Esophagus (tissue), 2 donors: Measurements from ENCODE around the gene FBXL17. TPM values are rescaled to one million over a fixed set of nuclear protein-coding genes. Genes with fewer than 3 reads are reported as not detected.

ENCODE experiments used
- H3K27ac ChIP-seq, 2 donors: one replicate each; pipeline ENCODE4 v1.5.1; 2013; ENCODE audit warnings: low read depth in 2 of 2, mild to moderate bottlenecking in 2 of 2, inconsistent platforms in 1 of 2, low read length in 1 of 2, moderate library complexity in 1 of 2
- H3K27me3 ChIP-seq, 2 donors: one replicate each; pipeline ENCODE4 v1.6.1; 2013; ENCODE audit warnings: low read length in 2 of 2, control low read depth in 1 of 2, mild to moderate bottlenecking in 1 of 2; ENCODE audit not compliant: insufficient read depth in 2 of 2, control insufficient read depth in 1 of 2
- H3K36me3 ChIP-seq, 2 donors: one replicate each; pipeline ENCODE4 v1.6.1; 2013; ENCODE audit warnings: low read length in 1 of 2; ENCODE audit not compliant: control insufficient read depth in 2 of 2, insufficient read depth in 2 of 2
- H3K4me1 ChIP-seq, 2 donors: one replicate each; pipeline ENCODE4 v1.6.1; 2013; ENCODE audit warnings: low read length in 1 of 2; ENCODE audit not compliant: control insufficient read depth in 2 of 2, insufficient read depth in 2 of 2
- H3K4me3 ChIP-seq, 2 donors: one replicate each; pipeline ENCODE4 v1.5.1; 2013; ENCODE audit warnings: low read length in 2 of 2, mild to moderate bottlenecking in 2 of 2, low read depth in 1 of 2, moderate library complexity in 1 of 2
- H3K9me3 ChIP-seq, 2 donors: one replicate each; pipeline ENCODE4 v1.6.1; 2013; ENCODE audit warnings: mild to moderate bottlenecking in 2 of 2, low read depth in 1 of 2, low read length in 1 of 2, moderate library complexity in 1 of 2; ENCODE audit not compliant: control insufficient read depth in 2 of 2, insufficient read depth in 1 of 2
- WGBS, 2 donors: extraction: QIAGEN DNeasy Blood & Tissue Kit; methylation state at CpG; one replicate each; pipeline ENCODE4 v1.1.7; 2013; 5-methylcytosine and 5-hydroxymethylcytosine counted together
- polyA plus RNA-seq, 2 donors: library from polyadenylated mRNA; stranded (reverse); fragments of 200-250 nt; gene quantifications; one replicate each; pipeline ENCODE4 v1.2.3, GENCODE V29; 2013
- donor health status: healthy with polysubstance abuse.
- donor health status: Bipolar disorder and iron deficiency.

FBXL17 gene
- polyA plus RNA-seq, 2 donors, result 3.0 to 5.5 TPM

GRCh38 chr5:107985144-107985543 lies 396.8 kb downstream of the FBXL17 start:
- H3K9me3 ChIP-seq, result no peaks in the 10 kb centered on the region
- H3K36me3 ChIP-seq, result no peaks in the 10 kb centered on the region
- peaks cover 0 to 2% of the 10 kb centered on the region in 2 donors for H3K4me1 ChIP-seq
- H3K27me3 ChIP-seq, result no peaks in the 10 kb centered on the region
- no peak overlapping the region for H3K4me3 ChIP-seq
- H3K27ac ChIP-seq, result no peak overlapping the region

- Histone ChIP-seq H3K4me3 (no peak overlapping the region), H3K4me1 (peaks cover 0 to 2% of the 10 kb centered on the region in 2 donors), H3K9me3 (no peaks in the 10 kb centered on the region), H3K36me3 (no peaks in the 10 kb centered on the region), H3K27ac (no peak overlapping the region), H3K27me3 (no peaks in the 10 kb centered on the region)
- WGBS, 2 donors, result 84% methylated on average over 8 of the region's 8 CpGs
These were observed 399.0 kb downstream of the FBXL17 start for GRCh38 chr5:107982703-107983425.

- no peaks in the 10 kb centered on the region for H3K27me3 ChIP-seq
- H3K4me3 ChIP-seq, result no peak overlapping the region
- no peak overlapping the region for H3K27ac ChIP-seq
- H3K36me3 ChIP-seq, result no peaks in the 10 kb centered on the region
- no peaks in the 10 kb centered on the region for H3K9me3 ChIP-seq
- WGBS, 2 donors, result 93 to 96% methylated on average over 13 of the region's 13 CpGs
- peaks cover 0 to 2% of the 10 kb centered on the region in 2 donors for H3K4me1 ChIP-seq
These were observed 400.8 kb downstream of the FBXL17 start for GRCh38 chr5:107980923-107981692.

GRCh38 chr5:107979900-107980299 lies 402.0 kb downstream of the FBXL17 start:
- H3K9me3 ChIP-seq, result no peaks in the 10 kb centered on the region
- H3K27ac ChIP-seq, result no peak overlapping the region
- no peaks in the 10 kb centered on the region for H3K36me3 ChIP-seq
- H3K4me1 ChIP-seq, result peaks cover 0 to 2% of the 10 kb centered on the region in 2 donors
- H3K27me3 ChIP-seq, result no peaks in the 10 kb centered on the region
- 73 to 86% methylated on average over 2 of the region's 2 CpGs for WGBS, 2 donors
- H3K4me3 ChIP-seq, result no peak overlapping the region

- WGBS, 2 donors, result 86 to 88% methylated on average over 3 of the region's 3 CpGs
These were observed 402.6 kb downstream of the FBXL17 start for GRCh38 chr5:107979291-107979690.

DNA sequence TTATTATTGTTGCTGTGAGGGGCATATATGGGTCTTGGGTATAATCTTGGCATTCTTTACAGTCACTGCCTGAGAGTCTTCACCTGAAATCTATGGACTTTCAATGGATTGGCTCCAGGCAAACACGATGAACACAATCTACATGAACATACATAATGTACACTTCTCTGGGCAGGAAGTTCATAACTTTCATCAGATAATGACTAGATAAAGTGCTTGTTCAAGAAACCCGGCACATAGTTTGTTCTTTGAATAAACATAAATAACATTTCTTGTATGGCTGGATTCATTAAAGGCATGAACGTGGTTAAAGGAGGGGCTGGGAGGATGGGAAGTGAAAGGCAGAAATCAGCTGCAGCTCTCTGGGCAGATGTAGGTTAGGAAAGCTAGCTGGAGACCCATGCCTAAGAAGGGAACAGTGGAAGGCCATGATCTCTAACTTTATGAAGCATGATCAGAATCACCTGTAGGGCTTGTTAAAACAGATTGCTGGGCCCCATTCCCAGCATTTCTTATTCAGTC lies 404.3 kb downstream of the FBXL17 start:
- H3K27ac ChIP-seq, result no peak overlapping the region
- no peaks in the 10 kb centered on the region for H3K36me3 ChIP-seq
- H3K27me3 ChIP-seq, result no peaks in the 10 kb centered on the region
- no peaks in the 10 kb centered on the region for H3K9me3 ChIP-seq
- WGBS, 2 donors, result 70 to 78% methylated on average over 3 of the region's 3 CpGs
- no peaks in the 10 kb centered on the region for H3K4me1 ChIP-seq
- no peak overlapping the region for H3K4me3 ChIP-seq

More at GRCh38 chr5:107979291-107979690, 402.6 kb downstream of the FBXL17 start:
- Histone ChIP-seq H3K27ac (no peak overlapping the region), H3K36me3 (no peaks in the 10 kb centered on the region), H3K4me1 (peaks cover 0 to 2% of the 10 kb centered on the region in 2 donors), H3K9me3 (no peaks in the 10 kb centered on the region), H3K27me3 (no peaks in the 10 kb centered on the region), H3K4me3 (no peak overlapping the region)

DNA sequence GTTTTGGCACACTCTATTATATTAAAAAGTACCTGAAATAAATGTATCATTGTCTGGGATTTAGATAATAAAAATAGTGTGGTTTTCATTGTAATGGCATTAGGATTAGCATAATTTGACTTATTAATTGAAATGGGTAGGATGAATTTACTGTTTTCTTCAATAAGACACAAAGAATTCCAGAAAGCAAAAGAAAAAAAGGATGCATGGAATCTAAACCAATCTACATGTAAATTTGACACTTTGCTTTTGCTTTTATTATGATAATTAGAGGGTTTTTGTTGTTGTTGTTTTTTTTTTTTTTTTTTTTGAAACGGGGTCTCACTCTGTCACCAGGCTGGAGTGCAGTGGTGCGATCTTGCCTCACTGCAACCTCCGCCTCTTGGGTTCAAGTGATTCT lies 406.3 kb downstream of the FBXL17 start:
- Histone ChIP-seq H3K27me3 (no peaks in the 10 kb centered on the region), H3K9me3 (no peaks in the 10 kb centered on the region), H3K4me3 (no peak overlapping the region), H3K36me3 (no peaks in the 10 kb centered on the region), H3K27ac (no peak overlapping the region), H3K4me1 (no peaks in the 10 kb centered on the region)
- 74 to 90% methylated on average over 3 of the region's 3 CpGs for WGBS, 2 donors

DNA sequence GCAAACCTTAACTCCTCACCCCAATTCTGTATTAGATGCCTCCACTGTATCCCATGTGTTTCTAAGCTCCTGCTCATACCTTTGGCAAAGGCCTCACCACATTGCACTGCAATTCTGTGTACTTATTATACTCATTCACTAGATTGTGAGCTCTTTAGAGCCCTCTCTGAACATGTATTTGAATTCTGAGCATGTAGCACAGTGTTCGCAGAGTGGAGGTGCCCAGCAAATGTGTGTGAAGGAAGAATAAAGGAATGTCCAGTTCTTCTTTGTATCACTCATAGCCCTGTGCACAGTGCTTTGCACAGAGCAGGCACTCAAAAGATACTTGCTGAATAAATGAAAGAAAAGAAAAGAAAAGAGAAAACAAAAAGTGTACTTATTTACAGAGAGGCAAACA lies 410.1 kb downstream of the FBXL17 start:
- H3K9me3 ChIP-seq, result no peaks in the 10 kb centered on the region
- no peaks in the 10 kb centered on the region for H3K27me3 ChIP-seq
- WGBS, 2 donors, result 96 to 99% methylated on average over 1 of the region's 1 CpG
- H3K4me1 ChIP-seq, result no peaks in the 10 kb centered on the region
- H3K4me3 ChIP-seq, result no peak overlapping the region
- H3K36me3 ChIP-seq, result no peaks in the 10 kb centered on the region
- no peak overlapping the region for H3K27ac ChIP-seq

- Histone ChIP-seq H3K27ac (no peak overlapping the region), H3K4me3 (no peak overlapping the region), H3K4me1 (no peaks in the 10 kb centered on the region), H3K9me3 (no peaks in the 10 kb centered on the region), H3K36me3 (no peaks in the 10 kb centered on the region), H3K27me3 (no peaks in the 10 kb centered on the region)
These were observed 412.1 kb downstream of the FBXL17 start for GRCh38 chr5:107969847-107970246.
